Spleen (tissue), 7 donors: ENCODE measurements around the gene VPS26A.

Experiments
- POLR2A ChIP-seq, 3 donors: fragments of 450-650 bp; IDR thresholded peaks; one replicate each; pipeline ENCODE4 v1.5.1; 2017; ENCODE audit warnings: antibody characterized with exemption in 3 of 3, mild to moderate bottlenecking in 1 of 3
- TF ChIP-seq, protein P1 (sequence below), 11 experiments: fragments of 200-600 bp in 7 of 11; fragments of 450-650 bp in 4 of 11; sonication (generic) in 4 of 11; IDR thresholded peaks in 8 of 11; conservative IDR thresholded peaks in 3 of 11; 1 replicate in 7 of 11; 2 replicates in 4 of 11; pipeline versions ENCODE4 v1.4.0 to v1.8.0; 2016 to 2021; ENCODE audit warnings: antibody characterized with exemption in 11 of 11, inconsistent platforms in 4 of 11, mild to moderate bottlenecking in 1 of 11
- donor health status: DM: no; HTN: no; CAD: no; lungs with moderate emphysema.
- donor health status: DM: no; HTN: no; CAD: no.
- donor health status: DM: no; HTN: no; CAD: no.

DNA sequence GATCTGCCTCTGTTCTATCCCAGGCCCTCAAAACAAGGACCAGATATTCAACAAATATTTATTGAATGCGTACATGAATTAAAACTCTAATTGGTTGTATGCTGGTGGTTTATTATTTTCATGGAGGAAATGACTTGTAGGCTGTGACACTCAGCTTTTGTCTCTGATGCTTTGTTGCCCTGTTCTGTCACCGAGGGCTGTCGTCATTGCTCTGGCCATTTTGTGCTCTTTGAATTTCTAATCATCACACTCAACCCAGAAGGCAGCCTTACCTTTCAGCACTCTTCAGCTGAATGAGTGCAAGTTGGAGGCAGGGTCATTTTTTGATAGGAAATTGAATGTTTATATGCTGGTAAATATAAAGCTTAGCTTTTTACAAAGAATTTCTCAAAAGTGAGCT lies 21.5 kb upstream of the VPS26A start:
- TF ChIP-seq, protein P1, sequence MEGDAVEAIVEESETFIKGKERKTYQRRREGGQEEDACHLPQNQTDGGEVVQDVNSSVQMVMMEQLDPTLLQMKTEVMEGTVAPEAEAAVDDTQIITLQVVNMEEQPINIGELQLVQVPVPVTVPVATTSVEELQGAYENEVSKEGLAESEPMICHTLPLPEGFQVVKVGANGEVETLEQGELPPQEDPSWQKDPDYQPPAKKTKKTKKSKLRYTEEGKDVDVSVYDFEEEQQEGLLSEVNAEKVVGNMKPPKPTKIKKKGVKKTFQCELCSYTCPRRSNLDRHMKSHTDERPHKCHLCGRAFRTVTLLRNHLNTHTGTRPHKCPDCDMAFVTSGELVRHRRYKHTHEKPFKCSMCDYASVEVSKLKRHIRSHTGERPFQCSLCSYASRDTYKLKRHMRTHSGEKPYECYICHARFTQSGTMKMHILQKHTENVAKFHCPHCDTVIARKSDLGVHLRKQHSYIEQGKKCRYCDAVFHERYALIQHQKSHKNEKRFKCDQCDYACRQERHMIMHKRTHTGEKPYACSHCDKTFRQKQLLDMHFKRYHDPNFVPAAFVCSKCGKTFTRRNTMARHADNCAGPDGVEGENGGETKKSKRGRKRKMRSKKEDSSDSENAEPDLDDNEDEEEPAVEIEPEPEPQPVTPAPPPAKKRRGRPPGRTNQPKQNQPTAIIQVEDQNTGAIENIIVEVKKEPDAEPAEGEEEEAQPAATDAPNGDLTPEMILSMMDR (IDR thresholded peaks at IDR 0.05 in 8 of 11, conservative IDR thresholded peaks at IDR 0.05 in 3 of 11) = no peak
- no peak for TF ChIP-seq POLR2A (IDR thresholded peaks at IDR 0.05)
